MM.1S (cell line): ENCODE measurements around the gene INPP5D.

Experiments
- CTCF ChIP-seq: fragments of 300-600 bp; sonication (generic); IDR thresholded peaks from 2 replicates; pipeline ENCODE4 v1.5.1; 2016; ENCODE audit warnings: antibody characterized with exemption, low read length, mixed read lengths
- EZH2 ChIP-seq: fragments of 300-600 bp; sonication (generic); optimal IDR thresholded peaks from 2 replicates; pipeline ENCODE3; 2017; ENCODE audit warnings: low read depth, mild to moderate bottlenecking, antibody characterized with exemption, low read length, mixed read lengths

DNA sequence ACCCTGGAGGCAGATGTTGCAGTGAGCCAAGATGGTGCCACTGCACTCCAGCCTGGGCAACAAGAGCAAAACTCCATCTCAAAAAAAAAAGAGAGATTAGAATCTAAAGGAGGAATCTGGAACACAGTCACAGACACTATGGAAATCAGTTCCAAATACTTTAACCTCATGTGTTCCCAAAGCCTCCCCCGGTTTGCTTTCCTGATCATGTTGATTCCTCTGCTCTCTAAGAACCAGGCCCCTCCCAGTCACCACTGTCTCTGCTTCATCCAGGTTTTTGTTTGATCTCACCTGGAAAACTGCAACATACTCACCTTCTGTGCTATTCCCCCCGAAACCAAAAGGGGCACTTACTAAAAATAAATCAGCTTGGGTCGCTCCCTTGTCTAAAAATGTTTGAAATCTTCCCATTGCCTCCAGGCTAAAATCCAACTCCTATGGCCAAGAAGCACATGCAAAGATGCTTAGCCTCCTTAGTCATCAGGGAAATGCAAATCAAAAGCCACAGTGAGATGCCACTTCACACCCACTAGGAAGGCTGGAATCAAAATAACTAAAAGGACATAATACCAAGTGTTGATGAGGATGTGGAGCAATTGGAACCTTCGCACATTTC lies 33.8 kb upstream of the INPP5D start:
- TF ChIP-seq CTCF (no peak), EZH2 (no peak)
